ENCODE measurements around the gene TMEM154.

Gene TMEM154

DNA sequence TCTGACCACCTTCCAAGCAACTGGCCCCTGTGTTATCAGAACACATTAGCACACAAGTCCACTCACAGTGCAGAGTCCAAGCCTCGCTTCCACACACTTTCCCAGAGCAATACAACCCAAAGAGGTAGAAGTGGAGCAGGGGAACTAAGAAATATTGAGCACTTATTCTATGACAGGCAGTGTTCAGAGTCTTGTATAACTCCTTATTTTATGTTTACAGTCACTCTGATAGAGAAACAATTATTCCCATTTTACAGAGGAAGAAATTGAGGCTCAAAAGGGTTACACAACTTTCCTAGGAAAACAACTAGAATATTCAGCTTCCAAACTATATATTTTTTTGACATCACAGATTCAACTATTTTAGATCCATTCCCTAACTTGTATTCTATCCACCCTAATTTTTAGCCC lies 18.3 kb upstream of the TMEM154 start:
- no peaks in the 10 kb centered on the region for H4K20me1 ChIP-seq (ENCODE audit: insufficient read depth, low read length)
- H3F3A ChIP-seq (ENCODE audit: insufficient read depth, low read length) = no peaks in the 10 kb centered on the region
- no peaks in the 10 kb centered on the region for H3K9me2 ChIP-seq (ENCODE audit: low read depth, low read length)
- H3K9me3 ChIP-seq (ENCODE audit: low read length) = peaks cover under 1% of the 10 kb centered on the region; the same call in 1 of the 2 replicates
- H2AFZ ChIP-seq (ENCODE audit: low read length) = no peak overlapping the region
- no peak overlapping the region for H3K27ac ChIP-seq (ENCODE audit: low read depth, low read length, poor library complexity, severe bottlenecking)
- H3K4me2 ChIP-seq (ENCODE audit: low read length) = no peak overlapping the region
- TF ChIP-seq EZH2 (IDR thresholded peaks at IDR 0.05; ENCODE audit: borderline replicate concordance, low read length) = no peak
- TF ChIP-seq, protein P1, sequence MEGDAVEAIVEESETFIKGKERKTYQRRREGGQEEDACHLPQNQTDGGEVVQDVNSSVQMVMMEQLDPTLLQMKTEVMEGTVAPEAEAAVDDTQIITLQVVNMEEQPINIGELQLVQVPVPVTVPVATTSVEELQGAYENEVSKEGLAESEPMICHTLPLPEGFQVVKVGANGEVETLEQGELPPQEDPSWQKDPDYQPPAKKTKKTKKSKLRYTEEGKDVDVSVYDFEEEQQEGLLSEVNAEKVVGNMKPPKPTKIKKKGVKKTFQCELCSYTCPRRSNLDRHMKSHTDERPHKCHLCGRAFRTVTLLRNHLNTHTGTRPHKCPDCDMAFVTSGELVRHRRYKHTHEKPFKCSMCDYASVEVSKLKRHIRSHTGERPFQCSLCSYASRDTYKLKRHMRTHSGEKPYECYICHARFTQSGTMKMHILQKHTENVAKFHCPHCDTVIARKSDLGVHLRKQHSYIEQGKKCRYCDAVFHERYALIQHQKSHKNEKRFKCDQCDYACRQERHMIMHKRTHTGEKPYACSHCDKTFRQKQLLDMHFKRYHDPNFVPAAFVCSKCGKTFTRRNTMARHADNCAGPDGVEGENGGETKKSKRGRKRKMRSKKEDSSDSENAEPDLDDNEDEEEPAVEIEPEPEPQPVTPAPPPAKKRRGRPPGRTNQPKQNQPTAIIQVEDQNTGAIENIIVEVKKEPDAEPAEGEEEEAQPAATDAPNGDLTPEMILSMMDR (IDR thresholded peaks at IDR 0.05; ENCODE audit: low read length) = no peak
- no peaks in the 10 kb centered on the region for H3K4me1 ChIP-seq (ENCODE audit: insufficient read depth, low read length, severe bottlenecking)
- no peaks in the 10 kb centered on the region for H3K79me2 ChIP-seq (ENCODE audit: insufficient read depth, low read length)
- no peaks in the 10 kb centered on the region for H3K27me3 ChIP-seq (ENCODE audit: insufficient read depth, low read length)
- no peaks in the 10 kb centered on the region for H3K36me3 ChIP-seq (ENCODE audit: insufficient read depth, low read length)
- H3K4me3 ChIP-seq (ENCODE audit: low read depth, low read length, poor library complexity, severe bottlenecking) = no peak overlapping the region
- H3K9ac ChIP-seq (ENCODE audit: low read length) = no peak overlapping the region

DNA sequence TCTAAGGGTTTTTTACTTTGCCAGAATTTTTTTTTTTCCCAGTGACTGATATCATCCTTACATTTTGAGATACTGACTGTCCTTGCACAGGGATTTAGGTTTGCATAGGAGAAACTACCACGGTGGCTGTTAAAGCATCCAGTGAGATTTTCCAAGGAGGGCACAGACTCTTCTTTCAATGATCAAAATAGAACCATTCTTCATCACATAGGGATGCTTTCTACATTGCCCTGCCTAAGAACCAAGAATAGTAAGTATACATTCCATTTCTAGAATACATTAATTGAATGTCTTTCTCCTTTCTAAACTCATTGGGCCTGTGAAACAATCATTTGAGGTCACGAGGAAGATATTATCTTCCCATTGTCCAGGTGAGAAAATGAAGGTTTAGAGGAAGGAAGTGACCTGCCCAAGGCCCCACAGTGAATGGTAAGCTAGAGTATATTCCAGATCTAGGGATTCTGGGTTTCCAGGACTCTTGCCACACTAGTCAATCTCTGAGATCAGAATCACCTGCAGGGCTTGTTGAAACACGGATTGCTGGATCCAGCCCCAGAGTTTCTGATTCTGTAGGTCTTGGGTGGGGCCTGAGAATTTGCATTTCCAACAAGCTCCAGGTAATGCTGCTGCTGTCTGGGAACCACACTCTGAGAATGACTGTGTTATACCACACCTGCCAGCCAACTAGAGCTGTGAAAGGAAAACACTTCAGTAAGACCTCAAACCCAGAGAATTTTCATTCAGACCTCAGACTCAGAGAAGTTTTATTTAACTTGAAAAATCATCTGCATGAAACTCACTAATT lies 17.7 kb upstream of the TMEM154 start:
- no peaks in the 10 kb centered on the region for H4K20me1 ChIP-seq (ENCODE audit: insufficient read depth, low read length)
- no peaks in the 10 kb centered on the region for H3K9me3 ChIP-seq (ENCODE audit: low read length)
- H3K4me1 ChIP-seq (ENCODE audit: insufficient read depth, low read length, severe bottlenecking) = no peaks in the 10 kb centered on the region
- H3K4me3 ChIP-seq (ENCODE audit: low read depth, low read length, poor library complexity, severe bottlenecking) = no peak overlapping the region
- TF ChIP-seq, protein P1 (IDR thresholded peaks at IDR 0.05; ENCODE audit: low read length) = no peak
- TF ChIP-seq EZH2 (IDR thresholded peaks at IDR 0.05; ENCODE audit: borderline replicate concordance, low read length) = no peak
- H3K79me2 ChIP-seq (ENCODE audit: insufficient read depth, low read length) = no peaks in the 10 kb centered on the region
- no peak overlapping the region for H3K27ac ChIP-seq (ENCODE audit: low read depth, low read length, poor library complexity, severe bottlenecking)
- no peaks in the 10 kb centered on the region for H3K27me3 ChIP-seq (ENCODE audit: insufficient read depth, low read length)
- H3K4me2 ChIP-seq (ENCODE audit: low read length) = no peak overlapping the region
- no peak overlapping the region for H3K9ac ChIP-seq (ENCODE audit: low read length)
- no peaks in the 10 kb centered on the region for H3F3A ChIP-seq (ENCODE audit: insufficient read depth, low read length)
- H3K9me2 ChIP-seq (ENCODE audit: low read depth, low read length) = no peaks in the 10 kb centered on the region
- no peak overlapping the region for H2AFZ ChIP-seq (ENCODE audit: low read length)
- no peaks in the 10 kb centered on the region for H3K36me3 ChIP-seq (ENCODE audit: insufficient read depth, low read length)

DNA sequence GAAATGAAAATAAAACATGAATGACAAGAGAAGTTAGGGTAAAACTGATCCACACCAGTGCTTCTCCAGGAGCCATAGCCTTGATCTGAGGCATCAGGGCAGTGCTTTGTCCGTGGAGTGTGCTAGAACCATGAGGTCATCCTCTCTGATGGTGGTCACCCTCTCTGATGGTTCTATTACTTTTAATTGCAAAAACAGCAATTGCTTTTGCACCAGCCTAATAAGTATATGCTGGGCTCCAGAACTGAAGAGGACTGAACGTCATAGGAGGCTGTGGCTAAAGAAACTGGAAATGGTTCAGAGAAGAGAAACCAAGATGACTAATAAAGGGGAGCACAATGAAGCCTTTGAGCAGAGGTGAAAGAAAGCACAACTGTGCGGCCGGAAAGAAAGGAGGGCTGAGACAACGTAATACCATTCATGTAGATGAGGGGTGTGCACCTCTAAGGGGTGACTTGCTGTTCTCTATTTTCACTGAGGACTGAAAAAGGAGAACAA lies 17.0 kb upstream of the TMEM154 start:
- Histone ChIP-seq H3K4me1 (ENCODE audit: insufficient read depth, low read length, severe bottlenecking) (no peaks in the 10 kb centered on the region), H3K9me2 (ENCODE audit: low read depth, low read length) (no peaks in the 10 kb centered on the region), H2AFZ (ENCODE audit: low read length) (no peak overlapping the region), H3K27ac (ENCODE audit: low read depth, low read length, poor library complexity, severe bottlenecking) (no peak overlapping the region), H3K9ac (ENCODE audit: low read length) (no peak overlapping the region), H3K27me3 (ENCODE audit: insufficient read depth, low read length) (no peaks in the 10 kb centered on the region), H3K4me3 (ENCODE audit: low read depth, low read length, poor library complexity, severe bottlenecking) (no peak overlapping the region), H3F3A (ENCODE audit: insufficient read depth, low read length) (no peaks in the 10 kb centered on the region), H3K4me2 (ENCODE audit: low read length) (no peak overlapping the region), H3K36me3 (ENCODE audit: insufficient read depth, low read length) (no peaks in the 10 kb centered on the region), H3K79me2 (ENCODE audit: insufficient read depth, low read length) (no peaks in the 10 kb centered on the region), H4K20me1 (ENCODE audit: insufficient read depth, low read length) (no peaks in the 10 kb centered on the region), H3K9me3 (ENCODE audit: low read length) (no peaks in the 10 kb centered on the region)
- TF ChIP-seq, protein P1 (IDR thresholded peaks at IDR 0.05; ENCODE audit: low read length) = no peak
- no peak for TF ChIP-seq EZH2 (IDR thresholded peaks at IDR 0.05; ENCODE audit: borderline replicate concordance, low read length)

Measured in OCI-LY1 (cell line).